GM12878 (cell line): ENCODE results near the gene ZPR1. TPM values are rescaled to one million over a fixed set of nuclear protein-coding genes. Genes with fewer than 3 reads are reported as not detected.

ENCODE experiments used
- ASH2L ChIP-seq: fragments of 300-600, 200-600 bp; sonication (generic); IDR thresholded peaks from 2 replicates; pipeline ENCODE4 v1.6.1; 2017; ENCODE audit warnings: low read depth, mild to moderate bottlenecking, borderline replicate concordance
- E4F1 ChIP-seq: fragments of 450-650 bp; IDR thresholded peaks from 2 replicates; pipeline ENCODE4 v1.6.1; 2018; ENCODE audit warnings: borderline replicate concordance, mild to moderate bottlenecking; ENCODE audit not compliant: partially characterized antibody
- LARP7 ChIP-seq: fragments of 450-650 bp; IDR thresholded peaks from 2 replicates; pipeline ENCODE4 v1.6.1; 2017; ENCODE audit warnings: mild to moderate bottlenecking
- NFYB ChIP-seq: IDR thresholded peaks from 2 replicates; pipeline ENCODE4 v1.6.1; 2011; ENCODE audit warnings: low read depth, mild to moderate bottlenecking, low read length, improper control_type of control experiment, moderate library complexity; ENCODE audit not compliant: insufficient read depth
- RELB ChIP-seq: fragments of 450-650 bp; IDR thresholded peaks from 2 replicates; pipeline ENCODE4 v1.6.1; 2017; ENCODE audit warnings: low read depth, mild to moderate bottlenecking, moderate library complexity
- TCF7 ChIP-seq: IDR thresholded peaks from 2 replicates; pipeline ENCODE4 v1.6.1; 2014; ENCODE audit warnings: antibody characterized with exemption, borderline replicate concordance
- polyA plus RNA-seq, 11 experiments: library from polyadenylated mRNA; depleted of rRNA in 4 of 11; unstranded in 6 of 11; stranded (reverse) in 5 of 11; fragments of >200 nt; fragmentation: Nextera tagmentation in 4 of 11; fragmentation: Illumina TruSeq in 1 of 11; extraction: Ambion mirVana in 4 of 11; extraction: Trizol in 1 of 11; gene quantifications; 1 replicate in 1 of 11; 2 replicates in 10 of 11; pipeline versions ENCODE4 v1.2.1 to v1.2.3, GENCODE V29; 2011 to 2016; ENCODE audit warnings: inconsistent platforms in 2 of 11, missing spikeins in 2 of 11, low read depth in 1 of 11
- total RNA-seq, 4 experiments: library from RNA; depleted of rRNA in 3 of 4; stranded (reverse); fragments of >200 nt in 3 of 4; fragmentation: Illumina TruSeq in 1 of 4; extraction: Trizol in 1 of 4; gene quantifications; 2 replicates each; pipeline versions ENCODE4 v1.2.1 to v1.2.3, GENCODE V29; 2013 to 2021

The ZPR1 gene
- total and polyA plus RNA-seq, 10 of the 15 experiments (the other 5 are each of a cell fraction or from before 2014, with no cell fraction given) = 9.3 to 89.7 (median 54.7) TPM

GRCh38 chr11:116808262-116809175, 20.7 kb upstream of the ZPR1 start (continued):
- TF ChIP-seq E4F1 (no peak), NFYB (no peak), TCF7 (no peak), RELB (no peak), ASH2L (no peak), LARP7 (no peak)
